K562 (cell line): ENCODE measurements around the gene LAMA5. TPM values are rescaled to one million over a fixed set of nuclear protein-coding genes. Genes with fewer than 3 reads are reported as not detected.

ENCODE experiments used
- ATAC-seq: fragments of 200-7000 bp; cut with Tn5 transposase; 3 replicates; pipeline ENCODE4 v1.9.1; 2020; ENCODE audit warnings: moderate library complexity
- BruUV-seq: library from RNA; stranded (reverse); fragments of 400-500 nt; replicated peaks from 2 replicates; lab custom pipeline; 2021; lab: Mats Ljungman, UMichigan
- CTCF ChIA-PET: fragments of 300-600 bp; formaldehyde crosslinking; extraction: SDS; loops from one replicate; lab custom pipeline; 2021; ENCODE audit warnings: low intra/inter-chr PET ratio; lab: Yijun Ruan, JAX
- POLR2A ChIA-PET: fragments of 300-600, 350-650 bp; sonication (Branson Sonifier 250); formaldehyde crosslinking; extraction: SDS; loops from one replicate; lab custom pipeline; 2021; ENCODE audit warnings: antibody characterized with exemption, inconsistent platforms; lab: Yijun Ruan, JAX
- DNase-seq, 4 experiments: peaks; one replicate each; pipeline versions ENCODE4 v3.0.0 to v3.0.0-alpha.2; 2011 to 2018; ENCODE audit warnings: low spot score in 3 of 4, mixed read lengths in 3 of 4; ENCODE audit errors: extremely low read depth in 1 of 4
- FAIRE-seq: peaks from 2 replicates; lab custom pipeline; 2011; peaks lifted over from hg19 to GRCh38; lab: Jason Lieb, UNC
- H2AFZ ChIP-seq: 2 replicates; pipeline ENCODE4 v1.6.0; 2011; ENCODE audit warnings: low read depth, low read length, control low read depth, inconsistent platforms
- H3K27ac ChIP-seq: fragments of 200-600 bp; 3 replicates; pipeline ENCODE4 v1.8.0; 2011; ENCODE audit warnings: low read depth, mild to moderate bottlenecking, control low read depth, inconsistent platforms, low read length, moderate library complexity, mixed read lengths; ENCODE audit errors: extremely low read depth
- H3K27me3 ChIP-seq, 2 experiments: fragments of 300-600 bp in 1 of 2; 2 replicates in 1 of 2; 3 replicates in 1 of 2; pipeline versions ENCODE4 v1.6.0 to v1.8.0; 2011; ENCODE audit warnings: inconsistent platforms in 2 of 2, low read length in 2 of 2, mild to moderate bottlenecking in 1 of 2, mixed read lengths in 1 of 2, moderate library complexity in 1 of 2; ENCODE audit not compliant: control insufficient read depth in 2 of 2, insufficient read depth in 2 of 2
- H3K36me3 ChIP-seq: fragments of 300-600 bp; 3 replicates; pipeline ENCODE4 v1.8.0; 2011; ENCODE audit warnings: mild to moderate bottlenecking, low read length, inconsistent platforms; ENCODE audit not compliant: control insufficient read depth, insufficient read depth
- H3K4me1 ChIP-seq, 2 experiments: fragments of 200-600 bp in 1 of 2; replicated peaks in 1 of 2; 2 replicates in 1 of 2; 3 replicates in 1 of 2; pipeline versions ENCODE4 v1.5.1 to v1.8.0; 2011; ENCODE audit warnings: inconsistent platforms in 2 of 2, low read length in 2 of 2, mild to moderate bottlenecking in 1 of 2, mixed read lengths in 1 of 2, moderate library complexity in 1 of 2; ENCODE audit not compliant: control insufficient read depth in 2 of 2, insufficient read depth in 2 of 2
- H3K4me2 ChIP-seq: 2 replicates; pipeline ENCODE4 v1.6.1; 2011; ENCODE audit warnings: low read length, control low read depth, inconsistent platforms, mixed read lengths; ENCODE audit not compliant: insufficient read depth
- H3K4me3 ChIP-seq: fragments of 200-600 bp; sonication (generic), shearing (Covaris generic); 2 replicates; pipeline ENCODE4 v1.5.1; 2016; ENCODE audit warnings: control low read depth, inconsistent platforms
- H3K79me2 ChIP-seq: fragments of 200-600 bp; 3 replicates; pipeline ENCODE4 v1.8.0; 2011; ENCODE audit warnings: low read length, inconsistent platforms; ENCODE audit not compliant: control insufficient read depth, insufficient read depth
- H3K9ac ChIP-seq, 2 experiments: 2 replicates each; pipeline versions ENCODE4 v1.6.0 to v1.6.1; 2011; ENCODE audit warnings: low read depth in 2 of 2, low read length in 2 of 2, control low read depth in 1 of 2, inconsistent platforms in 1 of 2, mild to moderate bottlenecking in 1 of 2, mixed read lengths in 1 of 2; ENCODE audit not compliant: insufficient read depth in 1 of 2
- H3K9me1 ChIP-seq: one replicate; pipeline ENCODE4 v1.6.0; 2011; ENCODE audit warnings: inconsistent platforms, mild to moderate bottlenecking, low read length, moderate library complexity; ENCODE audit not compliant: control insufficient read depth, insufficient read depth
- H3K9me3 ChIP-seq: replicated peaks from 2 replicates; pipeline ENCODE4 v1.5.1; 2011; ENCODE audit warnings: low read depth, low read length, inconsistent platforms; ENCODE audit not compliant: control insufficient read depth, insufficient read depth
- H4K20me1 ChIP-seq: replicated peaks from 2 replicates; pipeline ENCODE4 v1.6.1; 2011; ENCODE audit warnings: low read length, inconsistent platforms, mixed read lengths; ENCODE audit not compliant: control insufficient read depth, insufficient read depth
- ARHGAP35 ChIP-seq: fragments of 450-650 bp; IDR thresholded peaks from 2 replicates; pipeline ENCODE4 v1.6.1; 2018; ENCODE audit not compliant: partially characterized antibody
- CTCF ChIP-seq, 3 experiments: IDR thresholded peaks in 2 of 3; conservative IDR thresholded peaks in 1 of 3; 2 replicates each; pipeline ENCODE4 v1.5.1; 2011 to 2012; ENCODE audit warnings: low read length in 3 of 3, mild to moderate bottlenecking in 3 of 3, control low read depth in 2 of 3, improper control_type of control experiment in 1 of 3, inconsistent platforms in 1 of 3, low read depth in 1 of 3, mixed read lengths in 1 of 3, moderate library complexity in 1 of 3; ENCODE audit not compliant: insufficient read depth in 2 of 3
- GTF2E2 ChIP-seq: fragments of 200-800 bp; sonication (Bioruptor generic); IDR thresholded peaks from 2 replicates; pipeline ENCODE4 v1.6.1; 2016; ENCODE audit warnings: missing genetic modification characterization, missing compliant biosample characterization
- HDAC8 ChIP-seq: fragments of 450-650 bp; IDR thresholded peaks from 2 replicates; pipeline ENCODE4 v1.6.1; 2016; ENCODE audit warnings: mild to moderate bottlenecking, missing genetic modification characterization, moderate library complexity, missing compliant biosample characterization
- NEUROD1 ChIP-seq: fragments of 150-350 bp; IDR thresholded peaks from 2 replicates; pipeline ENCODE4 v1.6.1; 2014; ENCODE audit warnings: borderline replicate concordance, low read length, low read depth; ENCODE audit not compliant: partially characterized antibody
- PHB2 ChIP-seq: fragments of 450-650 bp; IDR thresholded peaks from 2 replicates; pipeline ENCODE4 v1.6.1; 2017; ENCODE audit warnings: low read depth
- POLR3G ChIP-seq: IDR thresholded peaks from 2 replicates; pipeline ENCODE4 v1.6.1; 2011; ENCODE audit not compliant: insufficient read length, insufficient replicate concordance; ENCODE audit errors: extremely low read depth
- PTTG1 ChIP-seq: fragments of 450-650 bp; IDR thresholded peaks from 2 replicates; pipeline ENCODE4 v1.6.1; 2016; ENCODE audit warnings: low read depth, mild to moderate bottlenecking, missing genetic modification characterization, missing compliant biosample characterization
- RAD21 ChIP-seq, 2 experiments: fragments of 250-450 bp in 1 of 2; fragments of 450-650 bp in 1 of 2; sonication (Bioruptor Pico) in 1 of 2; formaldehyde crosslinking in 1 of 2; IDR thresholded peaks in 1 of 2; conservative IDR thresholded peaks in 1 of 2; 2 replicates each; pipeline versions ENCODE4 v1.4.0 to v1.8.0; 2020 to 2022; ENCODE audit warnings: mild to moderate bottlenecking in 2 of 2, moderate library complexity in 1 of 2
- RUNX1 ChIP-seq: sonication (generic); IDR thresholded peaks from 2 replicates; pipeline ENCODE4 v1.6.1; 2016; ENCODE audit warnings: antibody characterized with exemption, low read depth
- SRSF7 ChIP-seq: fragments of 200-400 bp; formaldehyde crosslinking; optimal IDR thresholded peaks from 2 replicates; pipeline ENCODE3; 2017; ENCODE audit warnings: mild to moderate bottlenecking, low read depth, low read length
- ZBTB11 ChIP-seq, 3 experiments: fragments of 200-800 bp in 1 of 3; fragments of 250-450 bp in 1 of 3; fragments of 450-650 bp in 1 of 3; sonication (Bioruptor Pico) in 1 of 3; sonication (Bioruptor generic) in 1 of 3; formaldehyde crosslinking in 1 of 3; IDR thresholded peaks; 2 replicates each; pipeline versions ENCODE4 v1.6.1 to v1.8.0; 2016 to 2022; ENCODE audit warnings: mild to moderate bottlenecking in 2 of 3, missing genetic modification characterization in 2 of 3, missing compliant biosample characterization in 1 of 3, moderate library complexity in 1 of 3
- ZNF146 ChIP-seq: IDR thresholded peaks from one replicate; pipeline ENCODE4 v1.6.1; 2018; ENCODE audit warnings: missing compliant biosample characterization; ENCODE audit not compliant: unreplicated experiment
- ZNF174 ChIP-seq: fragments of 250-450 bp; sonication (Bioruptor Pico); IDR thresholded peaks from 2 replicates; pipeline ENCODE4 v1.4.0; 2020; ENCODE audit warnings: mild to moderate bottlenecking
- WGBS: fragments of 100-300 bp; shearing (Covaris generic); methylation state at CpG from one replicate; pipeline ENCODE4 v1.1.6; 2016; ENCODE audit warnings: low coverage, mixed read lengths; ENCODE audit not compliant: insufficient coverage; ENCODE audit errors: missing lambda C conversion rate; 5-methylcytosine and 5-hydroxymethylcytosine counted together
- in situ Hi-C: fragments of 300-500 bp; cut with MboI; formaldehyde crosslinking; loops from 4 replicates; pipeline ENCODE4 v1.15.0; 2018; ENCODE audit warnings: inconsistent platforms, mixed read lengths
- intact Hi-C: fragments of 100-400 bp; cut with micrococcal nuclease; formaldehyde crosslinking; loops from 2 replicates; pipeline ENCODE4 v1.14.2; 2022
- polyA plus RNA-seq, 8 experiments: library from polyadenylated mRNA; depleted of rRNA in 4 of 8; stranded (reverse) in 5 of 8; unstranded in 3 of 8; fragments of >200 nt; fragmentation: Nextera tagmentation in 2 of 8; fragmentation: Illumina TruSeq in 1 of 8; extraction: Ambion mirVana in 2 of 8; extraction: Trizol in 1 of 8; gene quantifications; 2 replicates each; pipeline versions ENCODE4 v1.2.1 to v1.2.3, GENCODE V29; 2011 to 2014; ENCODE audit warnings: inconsistent platforms in 1 of 8, missing spikeins in 1 of 8
- total RNA-seq, 7 experiments: library from RNA; depleted of rRNA in 6 of 7; stranded (reverse); fragments of >200 nt in 6 of 7; fragmentation: Illumina TruSeq in 2 of 7; extraction: Trizol in 2 of 7; gene quantifications; 2 replicates each; pipeline versions ENCODE4 v1.2.1 to v1.2.3, GENCODE V29; 2011 to 2021; ENCODE audit warnings: low replicate concordance in 1 of 7
- TF ChIP-seq, protein P1 (sequence below): fragments of 250-450 bp; sonication (Bioruptor Pico); IDR thresholded peaks from 2 replicates; pipeline ENCODE4 v1.9.0; 2021; ENCODE audit warnings: mild to moderate bottlenecking

The LAMA5 gene
- total and polyA plus RNA-seq, 9 of the 15 experiments (the other 6 are each of a cell fraction or from before 2014, with no cell fraction given) = 0.31 to 101 (median 7.8) TPM

DNA sequence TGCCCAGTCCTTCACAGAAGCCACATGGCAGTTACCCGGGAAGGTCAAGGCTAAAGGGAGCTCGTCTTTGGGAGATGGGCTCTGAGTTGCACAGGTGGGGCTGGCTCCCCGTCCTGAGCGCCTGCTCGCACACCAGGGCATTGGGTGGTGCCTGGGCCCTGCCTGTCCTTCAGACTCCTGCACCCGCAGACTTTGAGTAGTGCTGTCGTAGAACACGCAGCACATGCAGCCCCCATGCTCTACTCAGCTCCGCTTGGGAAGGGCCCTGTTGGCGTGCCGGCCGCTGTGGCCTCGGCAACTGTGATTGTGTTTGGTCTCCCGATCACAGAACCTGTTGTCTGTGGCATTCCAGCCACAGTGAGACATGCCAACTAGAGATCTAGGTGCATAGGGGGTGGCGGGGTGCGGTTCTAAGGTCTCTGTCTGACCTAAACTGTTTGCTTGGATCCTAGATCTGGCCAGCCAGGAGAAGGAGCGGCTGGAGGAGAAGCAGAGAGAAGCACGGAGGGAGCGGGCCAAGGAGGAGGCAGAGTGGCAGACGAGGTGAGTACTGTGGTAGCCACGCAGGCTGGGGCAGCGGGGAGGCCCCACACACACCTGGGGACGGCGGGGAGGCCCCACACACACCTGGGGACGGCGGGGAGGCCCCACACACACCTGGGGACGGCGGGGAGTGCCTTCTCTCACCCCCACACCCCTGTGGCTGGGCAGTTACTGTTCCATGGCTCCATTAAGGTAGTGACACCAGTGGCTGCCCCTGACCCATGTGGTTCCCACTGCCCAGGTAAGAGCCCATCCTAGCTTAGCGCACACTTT lies 75.7 kb downstream of the LAMA5 start (continued):
- TF ChIP-seq ARHGAP35 (no peak), NEUROD1 (no peak), POLR3G (no peak), SRSF7 (no peak)
- TF ChIP-seq, all 486 proteins: peak for 0

- 73% methylated on average over 8 of the region's 8 CpGs for WGBS
- Histone ChIP-seq H3K9me1 (no peaks in the 10 kb centered on the region), H3K9ac (no peak overlapping the region), H2AFZ (no peak overlapping the region), H4K20me1 (no peaks in the 10 kb centered on the region), H3K4me3 (no peak overlapping the region), H3K36me3 (peaks cover 25% of the 10 kb centered on the region; the same call in 2 of the 3 replicates), H3K79me2 (no peaks in the 10 kb centered on the region), H3K4me1 (peaks cover 0 to 6% of the 10 kb centered on the region in 2 experiments; a peak in 1 of 5 replicates), H3K9me3 (no peaks in the 10 kb centered on the region), H3K4me2 (no peak overlapping the region), H3K27ac (no peak overlapping the region), H3K27me3 (no peaks in the 10 kb centered on the region)
- in situ Hi-C loops (no loop called here), intact Hi-C loops (no loop called here)
- FAIRE-seq (no peak), ATAC-seq (no peak), DNase-seq (no peak)
- ChIA-PET POLR2A (interaction anchor here (0.7 kb wide), 1 partner anchor 86 kb away, joined by 3 read pairs; no protein-coding TSS in a partner anchor), CTCF (no interaction called here)
- BruUV-seq = no TSS peak
- TF ChIP-seq CTCF (IDR thresholded peaks at IDR 0.05 in 2 of 3, conservative IDR thresholded peaks at IDR 0.05 in 1 of 3; ENCODE audit: insufficient read depth in 2 of 3, low read depth in 1 of 3, low read length in 3 of 3) (no peak), ZBTB11 (CRISPR knock-in tag; IDR thresholded peaks at IDR 0.05) (no peak), RUNX1 (no peak), PTTG1 (tag) (no peak), RAD21 (CRISPR knock-in tag; conservative IDR thresholded peaks at IDR 0.05 in 1 of 2, IDR thresholded peaks at IDR 0.05 in 1 of 2) (no peak), GTF2E2 (tag) (no peak), PHB2 (no peak), ZNF146 (no peak), ZNF174 (CRISPR knock-in tag) (no peak), HDAC8 (tag) (no peak)
- TF ChIP-seq, protein P1, sequence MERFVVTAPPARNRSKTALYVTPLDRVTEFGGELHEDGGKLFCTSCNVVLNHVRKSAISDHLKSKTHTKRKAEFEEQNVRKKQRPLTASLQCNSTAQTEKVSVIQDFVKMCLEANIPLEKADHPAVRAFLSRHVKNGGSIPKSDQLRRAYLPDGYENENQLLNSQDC (CRISPR knock-in tag) = no peak
Measured at GRCh38 chr20:62289898-62290297, 77.2 kb downstream of the LAMA5 start.
